IPS-15b (cell line): Measurements from ENCODE around the gene LEFTY1.

Experiments used
- H3K27me3 ChIP-seq: one replicate; pipeline ENCODE4 v1.6.1; 2013; ENCODE audit warnings: low read length; ENCODE audit not compliant: control insufficient read depth, insufficient read depth
- H3K36me3 ChIP-seq: one replicate; pipeline ENCODE4 v1.6.1; 2013; ENCODE audit warnings: low read length; ENCODE audit not compliant: control insufficient read depth, insufficient read depth
- H3K4me1 ChIP-seq: one replicate; pipeline ENCODE4 v1.6.1; 2013; ENCODE audit warnings: mild to moderate bottlenecking, low read length; ENCODE audit not compliant: control insufficient read depth, insufficient read depth
- H3K4me3 ChIP-seq: one replicate; pipeline ENCODE4 v1.5.1; 2013; ENCODE audit warnings: low read depth, low read length
- H3K9ac ChIP-seq: one replicate; pipeline ENCODE4 v1.6.1; 2013; ENCODE audit warnings: low read depth, mild to moderate bottlenecking, low read length
- H3K9me3 ChIP-seq: one replicate; pipeline ENCODE4 v1.6.1; 2013; ENCODE audit warnings: mild to moderate bottlenecking, low read length; ENCODE audit not compliant: control insufficient read depth, insufficient read depth

LEFTY1 gene

GRCh38 chr1:225926551-225927113 lies 37.7 kb upstream of the LEFTY1 start:
- no peaks in the 10 kb centered on the region for H3K9me3 ChIP-seq

GRCh38 chr1:225923692-225924555 lies 35.0 kb upstream of the LEFTY1 start, which contains the start of gene PYCR2:
Gene PYCR2 (minus strand): TSS chr1:225924250. CDS start chr1:225924110, 140 bp downstream.
- H3K27me3 ChIP-seq: no peaks in the 10 kb centered on the region
- H3K9me3 ChIP-seq: no peaks in the 10 kb centered on the region
- H3K36me3 ChIP-seq: peaks cover 23% of the 10 kb centered on the region
- H3K4me1 ChIP-seq: no peaks in the 10 kb centered on the region
- peak within 1 kb of the TSS; percentile 94 for H3K9ac ChIP-seq
- peak within 1 kb of the TSS; percentile 95 for H3K4me3 ChIP-seq

More at GRCh38 chr1:225926551-225927113, 37.7 kb upstream of the LEFTY1 start:
- Histone ChIP-seq H3K36me3 (peaks cover 8% of the 10 kb centered on the region), H3K4me3 (no peak overlapping the region), H3K4me1 (no peaks in the 10 kb centered on the region), H3K27me3 (no peaks in the 10 kb centered on the region), H3K9ac (no peak overlapping the region)

GRCh38 chr1:225923381-225923691 lies 34.4 kb upstream of the LEFTY1 start:
- Histone ChIP-seq H3K4me3 (peak overlapping the region; percentile 95), H3K27me3 (no peaks in the 10 kb centered on the region), H3K4me1 (no peaks in the 10 kb centered on the region), H3K9me3 (no peaks in the 10 kb centered on the region), H3K36me3 (peaks cover 25% of the 10 kb centered on the region), H3K9ac (peak overlapping the region; percentile 94)

- no peak overlapping the region for H3K4me3 ChIP-seq
- H3K9me3 ChIP-seq: no peaks in the 10 kb centered on the region
- no peaks in the 10 kb centered on the region for H3K4me1 ChIP-seq
- H3K36me3 ChIP-seq: peaks cover 27% of the 10 kb centered on the region
- no peaks in the 10 kb centered on the region for H3K27me3 ChIP-seq
- H3K9ac ChIP-seq: no peak overlapping the region
Observed at GRCh38 chr1:225921734-225922709, 33.1 kb upstream of the LEFTY1 start.

GRCh38 chr1:225919906-225920305 lies 31.0 kb upstream of the LEFTY1 start:
- Histone ChIP-seq H3K36me3 (peaks cover 33% of the 10 kb centered on the region), H3K4me3 (no peak overlapping the region), H3K27me3 (no peaks in the 10 kb centered on the region), H3K4me1 (no peaks in the 10 kb centered on the region), H3K9ac (no peak overlapping the region), H3K9me3 (no peaks in the 10 kb centered on the region)

- Histone ChIP-seq H3K9me3 (no peaks in the 10 kb centered on the region), H3K4me1 (no peaks in the 10 kb centered on the region), H3K4me3 (no peak overlapping the region), H3K36me3 (peaks cover 33% of the 10 kb centered on the region), H3K27me3 (no peaks in the 10 kb centered on the region), H3K9ac (no peak overlapping the region)
Observed at GRCh38 chr1:225918280-225918679, 29.3 kb upstream of the LEFTY1 start.

- no peak overlapping the region for H3K4me3 ChIP-seq
- H3K9me3 ChIP-seq: no peaks in the 10 kb centered on the region
- no peak overlapping the region for H3K9ac ChIP-seq
- peaks cover 33% of the 10 kb centered on the region for H3K36me3 ChIP-seq
- no peaks in the 10 kb centered on the region for H3K27me3 ChIP-seq
- no peaks in the 10 kb centered on the region for H3K4me1 ChIP-seq
Observed at GRCh38 chr1:225917536-225917935, 28.6 kb upstream of the LEFTY1 start.

GRCh38 chr1:225917101-225917500 lies 28.2 kb upstream of the LEFTY1 start:
- Histone ChIP-seq H3K36me3 (peaks cover 30% of the 10 kb centered on the region), H3K27me3 (peaks cover 2% of the 10 kb centered on the region), H3K4me1 (no peaks in the 10 kb centered on the region), H3K4me3 (no peak overlapping the region), H3K9ac (no peak overlapping the region), H3K9me3 (no peaks in the 10 kb centered on the region)

GRCh38 chr1:225915538-225915991 lies 26.6 kb upstream of the LEFTY1 start:
- H3K4me3 ChIP-seq: no peak overlapping the region
- H3K36me3 ChIP-seq: peaks cover 19% of the 10 kb centered on the region
- no peaks in the 10 kb centered on the region for H3K9me3 ChIP-seq
- H3K27me3 ChIP-seq: peaks cover 4% of the 10 kb centered on the region
- H3K9ac ChIP-seq: no peak overlapping the region
- peaks cover 5% of the 10 kb centered on the region for H3K4me1 ChIP-seq

- Histone ChIP-seq H3K9me3 (no peaks in the 10 kb centered on the region), H3K27me3 (peaks cover 6% of the 10 kb centered on the region), H3K4me3 (no peak overlapping the region), H3K36me3 (peaks cover 16% of the 10 kb centered on the region), H3K4me1 (peaks cover 5% of the 10 kb centered on the region), H3K9ac (no peak overlapping the region)
Observed at GRCh38 chr1:225914947-225915346, 26.0 kb upstream of the LEFTY1 start.

GRCh38 chr1:225914391-225914790 lies 25.4 kb upstream of the LEFTY1 start:
- Histone ChIP-seq H3K36me3 (peaks cover 12% of the 10 kb centered on the region), H3K4me1 (peaks cover 5% of the 10 kb centered on the region), H3K9ac (no peak overlapping the region), H3K9me3 (no peaks in the 10 kb centered on the region), H3K27me3 (peaks cover 6% of the 10 kb centered on the region), H3K4me3 (no peak overlapping the region)
